Gastroesophageal sphincter (tissue), 4 donors: ENCODE data around the gene SPRYD7. TPM values are rescaled to one million over a fixed set of nuclear protein-coding genes. Genes with fewer than 3 reads are reported as not detected.

Source experiments
- ATAC-seq: fragments of 150-250 bp; one replicate; pipeline ENCODE4 v1.9.1; 2016; ENCODE audit warnings: mild to moderate bottlenecking, moderate library complexity
- H3K27ac ChIP-seq, 4 donors: fragments of 200-600 bp; sonication (generic) in 3 of 4; 1 replicate in 3 of 4; 2 replicates in 1 of 4; pipeline ENCODE4 v1.5.1; 2016 to 2019
- H3K27me3 ChIP-seq: fragments of 200-600 bp; sonication (generic); one replicate; pipeline ENCODE4 v1.5.1; 2019
- H3K36me3 ChIP-seq, 2 donors: fragments of 200-600 bp; sonication (generic); one replicate each; pipeline ENCODE4 v1.5.1; 2019; ENCODE audit warnings: control low read depth in 1 of 2
- H3K4me1 ChIP-seq, 3 donors: fragments of 200-600 bp; sonication (generic); 1 replicate in 2 of 3; 2 replicates in 1 of 3; pipeline ENCODE4 v1.5.1; 2016 to 2019; ENCODE audit warnings: control low read depth in 2 of 3
- H3K4me3 ChIP-seq, 2 donors: fragments of 200-600 bp; sonication (generic); one replicate each; pipeline ENCODE4 v1.5.1; 2019; ENCODE audit warnings: mild to moderate bottlenecking in 1 of 2, moderate library complexity in 1 of 2
- H3K9me3 ChIP-seq, 3 donors: fragments of 200-600 bp; sonication (generic); one replicate each; pipeline ENCODE4 v1.5.1; 2017 to 2019; ENCODE audit warnings: control low read depth in 2 of 3
- EP300 ChIP-seq: sonication (generic); formaldehyde crosslinking; IDR thresholded peaks from one replicate; pipeline ENCODE4 v1.6.1; 2017; ENCODE audit warnings: antibody characterized with exemption, mild to moderate bottlenecking
- POLR2A ChIP-seq, 2 donors: fragments of 450-650 bp; IDR thresholded peaks; one replicate each; pipeline ENCODE4 v1.6.1; 2017; ENCODE audit warnings: antibody characterized with exemption in 2 of 2, mild to moderate bottlenecking in 2 of 2, moderate library complexity in 1 of 2
- POLR2AphosphoS5 ChIP-seq: sonication (generic); formaldehyde crosslinking; IDR thresholded peaks from one replicate; pipeline ENCODE4 v1.6.1; 2017; ENCODE audit warnings: antibody characterized with exemption
- WGBS, 2 donors: methylation state at CpG; one replicate each; pipeline ENCODE4 v1.1.5; 2018; ENCODE audit warnings: low coverage in 1 of 2; 5-methylcytosine and 5-hydroxymethylcytosine counted together
- total RNA-seq, 4 donors: library from RNA; depleted of rRNA; stranded (reverse); fragments of >200 nt; gene quantifications; one replicate each; pipeline ENCODE4 v1.1.0, GENCODE V29; 2016
- TF ChIP-seq, protein P1 (sequence below), 4 experiments: fragments of 200-600 bp in 2 of 4; fragments of 450-650 bp in 2 of 4; sonication (generic) in 1 of 4; IDR thresholded peaks; one replicate each; pipeline ENCODE4 v1.5.1; 2017 to 2019; ENCODE audit warnings: antibody characterized with exemption in 4 of 4, mild to moderate bottlenecking in 2 of 4, moderate library complexity in 2 of 4

The SPRYD7 gene
- total RNA-seq, 4 donors from 2014 or later = 8.6 to 16.5 (median 15.1) TPM

DNA sequence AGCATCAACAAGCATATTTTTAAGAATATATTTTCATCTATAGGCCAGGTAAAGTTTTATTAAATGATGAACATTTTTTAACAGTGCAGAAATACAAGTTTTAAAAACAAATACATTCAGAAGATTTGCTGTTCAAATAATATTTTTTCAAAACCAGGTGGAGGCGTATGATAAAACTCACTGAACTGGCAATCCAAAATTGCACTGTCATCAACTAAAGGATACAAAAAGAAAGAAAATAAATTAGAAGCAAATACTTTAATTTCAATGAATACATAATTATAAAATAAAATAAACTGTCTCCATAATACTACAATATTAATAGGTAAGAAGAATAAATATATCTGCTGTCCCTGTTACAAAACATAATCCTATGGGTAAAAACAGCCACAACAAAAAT is 21.2 kb downstream of the SPRYD7 start:
- no peak for TF ChIP-seq POLR2A (IDR thresholded peaks at IDR 0.05)
- TF ChIP-seq, protein P1, sequence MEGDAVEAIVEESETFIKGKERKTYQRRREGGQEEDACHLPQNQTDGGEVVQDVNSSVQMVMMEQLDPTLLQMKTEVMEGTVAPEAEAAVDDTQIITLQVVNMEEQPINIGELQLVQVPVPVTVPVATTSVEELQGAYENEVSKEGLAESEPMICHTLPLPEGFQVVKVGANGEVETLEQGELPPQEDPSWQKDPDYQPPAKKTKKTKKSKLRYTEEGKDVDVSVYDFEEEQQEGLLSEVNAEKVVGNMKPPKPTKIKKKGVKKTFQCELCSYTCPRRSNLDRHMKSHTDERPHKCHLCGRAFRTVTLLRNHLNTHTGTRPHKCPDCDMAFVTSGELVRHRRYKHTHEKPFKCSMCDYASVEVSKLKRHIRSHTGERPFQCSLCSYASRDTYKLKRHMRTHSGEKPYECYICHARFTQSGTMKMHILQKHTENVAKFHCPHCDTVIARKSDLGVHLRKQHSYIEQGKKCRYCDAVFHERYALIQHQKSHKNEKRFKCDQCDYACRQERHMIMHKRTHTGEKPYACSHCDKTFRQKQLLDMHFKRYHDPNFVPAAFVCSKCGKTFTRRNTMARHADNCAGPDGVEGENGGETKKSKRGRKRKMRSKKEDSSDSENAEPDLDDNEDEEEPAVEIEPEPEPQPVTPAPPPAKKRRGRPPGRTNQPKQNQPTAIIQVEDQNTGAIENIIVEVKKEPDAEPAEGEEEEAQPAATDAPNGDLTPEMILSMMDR (IDR thresholded peaks at IDR 0.05) = no peak
- no peak overlapping the region for H3K27ac ChIP-seq
- H3K27me3 ChIP-seq = no peaks in the 10 kb centered on the region
- 88 to 100% methylated on average over 1 of the region's 1 CpG for WGBS, 2 donors
- no peak for ATAC-seq
- no peaks in the 10 kb centered on the region for H3K4me1 ChIP-seq
- no peaks in the 10 kb centered on the region for H3K9me3 ChIP-seq
- H3K36me3 ChIP-seq = peaks cover 0 to 84% of the 10 kb centered on the region in 2 donors
- no peak overlapping the region for H3K4me3 ChIP-seq

DNA sequence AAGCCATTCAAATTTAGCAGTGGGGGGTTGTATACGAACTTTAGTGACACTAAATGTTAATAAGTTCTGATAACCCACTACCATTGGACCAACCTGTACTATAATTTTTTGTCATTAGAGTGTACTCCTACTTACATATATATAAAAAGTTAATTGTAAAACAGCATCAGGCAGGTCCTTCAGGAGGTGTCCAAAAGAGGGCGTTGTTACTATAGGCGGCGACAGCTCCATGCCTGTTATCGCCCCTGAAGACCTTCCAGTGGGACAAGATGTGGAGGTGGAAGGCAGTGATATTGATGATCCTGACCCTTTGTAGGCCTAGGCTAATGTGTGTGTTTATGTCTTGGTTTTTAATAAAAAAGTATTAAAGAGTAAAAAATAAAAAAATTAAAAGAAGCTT is 27.5 kb downstream of the SPRYD7 start:
- no peaks in the 10 kb centered on the region for H3K9me3 ChIP-seq
- H3K4me1 ChIP-seq = no peaks in the 10 kb centered on the region
- no peak for ATAC-seq
- no peak overlapping the region for H3K4me3 ChIP-seq
- TF ChIP-seq POLR2AphosphoS5 (no peak), POLR2A (IDR thresholded peaks at IDR 0.05) (no peak), EP300 (no peak)
- TF ChIP-seq, protein P1 (IDR thresholded peaks at IDR 0.05) = no peak
- no peak overlapping the region for H3K27ac ChIP-seq
- no peaks in the 10 kb centered on the region for H3K27me3 ChIP-seq
- WGBS, 2 donors = 80% methylated on average over 4 of the region's 5 CpGs; no CpG with 5 or more reads in 1 of the 2 donors
- H3K36me3 ChIP-seq = peaks cover 0 to 38% of the 10 kb centered on the region in 2 donors

DNA sequence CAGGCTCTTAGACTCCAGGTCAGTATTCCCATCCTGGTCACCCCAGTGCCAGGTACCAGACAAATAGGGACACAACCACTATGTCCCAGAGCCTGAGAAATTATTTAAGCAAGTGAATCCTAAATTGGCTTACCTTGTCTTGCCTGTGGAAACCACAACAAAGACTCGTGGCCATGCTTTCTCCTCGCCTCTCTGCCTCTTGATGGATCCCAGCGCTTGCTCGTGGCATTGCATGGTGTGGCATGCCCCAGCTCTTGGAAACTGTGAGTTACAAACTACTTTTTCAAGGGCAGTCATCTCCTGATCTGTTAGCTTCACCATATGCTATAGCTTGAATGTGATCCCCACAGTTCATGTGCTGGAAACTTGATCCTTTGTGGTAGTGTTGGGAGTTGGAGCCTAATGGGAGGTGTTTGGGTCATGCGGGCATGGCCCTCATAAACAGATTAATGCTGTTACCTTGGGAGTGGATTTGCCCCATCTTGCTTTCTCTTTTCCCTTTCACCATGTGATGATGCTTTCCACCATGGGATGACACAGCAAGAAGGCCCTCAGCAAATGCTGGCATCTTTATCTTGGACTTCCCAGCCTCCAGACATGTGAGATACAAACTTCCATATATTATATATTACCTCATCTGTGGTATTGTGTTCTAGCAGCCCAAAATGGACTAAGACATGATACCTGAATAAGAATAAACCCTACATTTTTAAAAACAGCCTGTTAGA is 31.2 kb downstream of the SPRYD7 start:
- no peak overlapping the region for H3K27ac ChIP-seq
- ATAC-seq = no peak
- 95 to 96% methylated on average over 3 to 4 of the region's 5 CpGs for WGBS, 2 donors
- H3K4me3 ChIP-seq = no peak overlapping the region
- TF ChIP-seq POLR2AphosphoS5 (no peak), EP300 (no peak), POLR2A (IDR thresholded peaks at IDR 0.05) (no peak)
- TF ChIP-seq, protein P1 (IDR thresholded peaks at IDR 0.05) = no peak
- H3K36me3 ChIP-seq = peaks cover 0 to 13% of the 10 kb centered on the region in 2 donors
- H3K27me3 ChIP-seq = no peaks in the 10 kb centered on the region
- no peaks in the 10 kb centered on the region for H3K9me3 ChIP-seq
- H3K4me1 ChIP-seq = no peaks in the 10 kb centered on the region

DNA sequence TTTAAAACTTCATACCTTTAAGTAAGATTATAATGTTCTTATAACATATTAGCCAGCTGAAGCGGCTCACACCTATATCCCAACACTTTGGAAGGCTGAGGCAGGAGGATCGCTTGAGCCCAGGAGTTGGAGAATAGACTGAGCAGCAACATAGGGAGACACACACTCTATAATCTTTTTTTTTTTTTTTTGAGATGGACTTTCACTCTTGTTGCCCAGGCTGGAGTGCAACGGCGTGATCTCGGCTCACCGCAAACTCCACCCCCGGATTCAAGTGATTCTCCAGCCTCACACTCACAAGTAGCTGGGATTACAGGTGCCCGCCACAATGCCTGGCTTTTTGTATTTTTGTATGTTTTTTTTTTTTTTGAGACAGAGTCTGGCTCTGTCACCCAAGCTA is 37.3 kb downstream of the SPRYD7 start:
- no peak for ATAC-seq
- TF ChIP-seq, protein P1 (IDR thresholded peaks at IDR 0.05) = no peak
- TF ChIP-seq POLR2A (IDR thresholded peaks at IDR 0.05) (no peak), EP300 (no peak), POLR2AphosphoS5 (no peak)

GRCh38 chr13:49897713-49898112 is 38.4 kb downstream of the SPRYD7 start:
- TF ChIP-seq, protein P1 (IDR thresholded peaks at IDR 0.05) = no peak
- no peak for TF ChIP-seq POLR2A (IDR thresholded peaks at IDR 0.05)
- no peak for TF ChIP-seq EP300
- TF ChIP-seq POLR2AphosphoS5 = no peak
- Histone ChIP-seq H3K9me3 (no peaks in the 10 kb centered on the region), H3K4me1 (no peaks in the 10 kb centered on the region), H3K36me3 (no peaks in the 10 kb centered on the region), H3K4me3 (no peak overlapping the region), H3K27ac (no peak overlapping the region), H3K27me3 (no peaks in the 10 kb centered on the region)
- ATAC-seq = no peak
- 50 to 90% methylated on average over 1 to 2 of the region's 3 CpGs for WGBS, 2 donors

More for the DNA sequence above, 37.3 kb downstream of the SPRYD7 start:
- H3K27ac ChIP-seq = no peak overlapping the region
- no peaks in the 10 kb centered on the region for H3K27me3 ChIP-seq
- no peaks in the 10 kb centered on the region for H3K4me1 ChIP-seq
- no peaks in the 10 kb centered on the region for H3K9me3 ChIP-seq
- WGBS, 2 donors = 81 to 91% methylated on average over 5 to 8 of the region's 8 CpGs
- no peaks in the 10 kb centered on the region for H3K36me3 ChIP-seq
- H3K4me3 ChIP-seq = no peak overlapping the region
